Measurements from ENCODE around the gene PRSS8. TPM values are rescaled to one million over a fixed set of nuclear protein-coding genes. Genes with fewer than 3 reads are reported as not detected.

The PRSS8 gene
- total RNA-seq, 1 experiment from 2014 or later, result 42.6 TPM

DNA sequence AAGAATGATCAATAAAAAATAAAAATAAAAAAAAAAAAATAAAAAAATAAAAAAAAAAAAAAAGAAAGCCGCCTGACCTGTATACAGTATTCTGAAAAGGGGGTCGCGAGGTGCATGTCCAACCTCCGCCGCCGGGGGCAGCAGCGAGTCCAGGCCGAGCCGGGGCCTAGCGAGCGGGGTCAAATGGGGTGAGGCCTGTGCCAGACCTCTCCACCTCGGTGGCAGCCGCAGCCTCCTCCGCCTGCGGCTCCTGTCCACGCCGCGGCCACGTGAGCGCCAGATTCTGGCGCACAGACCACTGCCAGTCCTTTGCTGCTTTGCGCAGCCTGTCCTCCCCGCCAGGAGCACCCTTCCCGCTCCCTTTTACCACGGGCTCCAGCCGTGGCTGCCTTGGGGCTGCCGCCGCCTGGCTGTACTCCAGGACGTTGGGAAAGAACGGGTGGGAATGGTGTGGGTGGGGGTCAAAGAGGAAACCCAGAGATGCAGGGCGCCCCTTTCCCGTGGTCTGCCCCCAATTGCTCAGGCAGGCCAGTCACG, 29.8 kb downstream of the PRSS8 start:
- RAD21 ChIA-PET (ENCODE audit: low non-redundant PET in 1 of 2, low total read pairs in 2 of 2, uncharacterized antibody in 2 of 2, unreplicated experiment in 2 of 2), result no interaction called here
- no peak for DNase-seq (ENCODE audit: low read depth, low spot score)
- Histone ChIP-seq H2AFZ (ENCODE audit: low read depth, low read length, poor library complexity, severe bottlenecking) (peak overlapping the region; percentile 78), H4K20me1 (ENCODE audit: insufficient read depth) (no peaks in the 10 kb centered on the region), H3K36me3 (ENCODE audit: control insufficient read depth in 1 of 2, insufficient read depth in 2 of 2, low read length in 2 of 2) (peaks cover 9 to 15% of the 10 kb centered on the region in 2 experiments), H3K9ac (ENCODE audit: low read length) (peak overlapping the region; percentile 57), H3K4me1 (ENCODE audit: control insufficient read depth in 1 of 2, insufficient read depth in 2 of 2, low read length in 2 of 2) (peaks cover 17 to 30% of the 10 kb centered on the region in 2 experiments; a peak in 3 of 4 replicates), H3K4me2 (ENCODE audit: low read length) (peak overlapping the region; percentile 73), H3K27me3 (ENCODE audit: insufficient read depth, low read length) (no peaks in the 10 kb centered on the region), H3K27ac (ENCODE audit: low read depth, low read length) (peak overlapping the region; percentile 70; the same call in 1 of the 2 replicates), H3K9me3 (ENCODE audit: control insufficient read depth in 1 of 2, insufficient read depth in 1 of 2, low read depth in 1 of 2, low read length in 2 of 2) (no peaks in the 10 kb centered on the region), H3K9me2 (ENCODE audit: insufficient read depth) (no peaks in the 10 kb centered on the region), H3K79me2 (ENCODE audit: insufficient read depth, low read length) (peaks cover 16% of the 10 kb centered on the region), H3K4me3 (replicated peaks in 1 of 2; ENCODE audit: low read depth in 1 of 2, low read length in 2 of 2) (peak overlapping the region; percentile 22 to 33; a peak in 2 of 4 replicates)
- CTCF ChIA-PET, result no interaction called here
- no TSS peak for BruUV-seq (replicated peaks)
- intact Hi-C loops (cut with micrococcal nuclease), result loop anchor here (5.0 kb wide), 1 partner anchor 337 kb away; the partner anchor contains the start of gene ZNF843
- POLR2A ChIA-PET, result no interaction called here
- ATAC-seq, result peak; percentile 77
- no peak for TF ChIP-seq POLR2A (IDR thresholded peaks at IDR 0.05; ENCODE audit: borderline replicate concordance, extremely low read depth, insufficient read depth, insufficient read length)
- no peak for TF ChIP-seq SRF (IDR thresholded peaks at IDR 0.05; ENCODE audit: low read depth)
- TF ChIP-seq CBX3 (IDR thresholded peaks at IDR 0.05; ENCODE audit: low read depth), result no peak
- TF ChIP-seq, protein P1, sequence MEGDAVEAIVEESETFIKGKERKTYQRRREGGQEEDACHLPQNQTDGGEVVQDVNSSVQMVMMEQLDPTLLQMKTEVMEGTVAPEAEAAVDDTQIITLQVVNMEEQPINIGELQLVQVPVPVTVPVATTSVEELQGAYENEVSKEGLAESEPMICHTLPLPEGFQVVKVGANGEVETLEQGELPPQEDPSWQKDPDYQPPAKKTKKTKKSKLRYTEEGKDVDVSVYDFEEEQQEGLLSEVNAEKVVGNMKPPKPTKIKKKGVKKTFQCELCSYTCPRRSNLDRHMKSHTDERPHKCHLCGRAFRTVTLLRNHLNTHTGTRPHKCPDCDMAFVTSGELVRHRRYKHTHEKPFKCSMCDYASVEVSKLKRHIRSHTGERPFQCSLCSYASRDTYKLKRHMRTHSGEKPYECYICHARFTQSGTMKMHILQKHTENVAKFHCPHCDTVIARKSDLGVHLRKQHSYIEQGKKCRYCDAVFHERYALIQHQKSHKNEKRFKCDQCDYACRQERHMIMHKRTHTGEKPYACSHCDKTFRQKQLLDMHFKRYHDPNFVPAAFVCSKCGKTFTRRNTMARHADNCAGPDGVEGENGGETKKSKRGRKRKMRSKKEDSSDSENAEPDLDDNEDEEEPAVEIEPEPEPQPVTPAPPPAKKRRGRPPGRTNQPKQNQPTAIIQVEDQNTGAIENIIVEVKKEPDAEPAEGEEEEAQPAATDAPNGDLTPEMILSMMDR (IDR thresholded peaks at IDR 0.05 in 2 of 3, conservative IDR thresholded peaks at IDR 0.05 in 1 of 3; ENCODE audit: borderline replicate concordance in 1 of 3, insufficient read depth in 1 of 3, low read depth in 2 of 3, low read length in 2 of 3), result peak; percentile 38 to 84 (median 58); a peak in 5 of 6 replicates
- no peak for TF ChIP-seq JUND (IDR thresholded peaks at IDR 0.05)
- no peak for TF ChIP-seq EZH2phosphoT487 (IDR thresholded peaks at IDR 0.05; ENCODE audit: borderline replicate concordance)
- no peak for TF ChIP-seq ZNF274 (IDR thresholded peaks at IDR 0.05; ENCODE audit: low read depth, low read length)
- no peak for TF ChIP-seq CEBPB (IDR thresholded peaks at IDR 0.05; ENCODE audit: low read depth)
- TF ChIP-seq SIN3A (IDR thresholded peaks at IDR 0.05; ENCODE audit: low read depth), result no peak
- TF ChIP-seq SP1 (IDR thresholded peaks at IDR 0.05; ENCODE audit: low read depth), result no peak
- no peak for TF ChIP-seq YY1 (IDR thresholded peaks at IDR 0.05; ENCODE audit: extremely low read depth, insufficient replicate concordance, low read depth, low read length)
- peak; percentile 51 for TF ChIP-seq RAD21 (IDR thresholded peaks at IDR 0.05; ENCODE audit: low read depth)
- TF ChIP-seq FOSL1 (IDR thresholded peaks at IDR 0.05; ENCODE audit: low read depth), result no peak
- TF ChIP-seq EGR1 (IDR thresholded peaks at IDR 0.05; ENCODE audit: low read depth), result no peak
- no peak for TF ChIP-seq EZH2 (IDR thresholded peaks at IDR 0.05)
- TF ChIP-seq ELF1 (IDR thresholded peaks at IDR 0.05; ENCODE audit: borderline replicate concordance, low read depth), result no peak
- TF ChIP-seq, protein P2, sequence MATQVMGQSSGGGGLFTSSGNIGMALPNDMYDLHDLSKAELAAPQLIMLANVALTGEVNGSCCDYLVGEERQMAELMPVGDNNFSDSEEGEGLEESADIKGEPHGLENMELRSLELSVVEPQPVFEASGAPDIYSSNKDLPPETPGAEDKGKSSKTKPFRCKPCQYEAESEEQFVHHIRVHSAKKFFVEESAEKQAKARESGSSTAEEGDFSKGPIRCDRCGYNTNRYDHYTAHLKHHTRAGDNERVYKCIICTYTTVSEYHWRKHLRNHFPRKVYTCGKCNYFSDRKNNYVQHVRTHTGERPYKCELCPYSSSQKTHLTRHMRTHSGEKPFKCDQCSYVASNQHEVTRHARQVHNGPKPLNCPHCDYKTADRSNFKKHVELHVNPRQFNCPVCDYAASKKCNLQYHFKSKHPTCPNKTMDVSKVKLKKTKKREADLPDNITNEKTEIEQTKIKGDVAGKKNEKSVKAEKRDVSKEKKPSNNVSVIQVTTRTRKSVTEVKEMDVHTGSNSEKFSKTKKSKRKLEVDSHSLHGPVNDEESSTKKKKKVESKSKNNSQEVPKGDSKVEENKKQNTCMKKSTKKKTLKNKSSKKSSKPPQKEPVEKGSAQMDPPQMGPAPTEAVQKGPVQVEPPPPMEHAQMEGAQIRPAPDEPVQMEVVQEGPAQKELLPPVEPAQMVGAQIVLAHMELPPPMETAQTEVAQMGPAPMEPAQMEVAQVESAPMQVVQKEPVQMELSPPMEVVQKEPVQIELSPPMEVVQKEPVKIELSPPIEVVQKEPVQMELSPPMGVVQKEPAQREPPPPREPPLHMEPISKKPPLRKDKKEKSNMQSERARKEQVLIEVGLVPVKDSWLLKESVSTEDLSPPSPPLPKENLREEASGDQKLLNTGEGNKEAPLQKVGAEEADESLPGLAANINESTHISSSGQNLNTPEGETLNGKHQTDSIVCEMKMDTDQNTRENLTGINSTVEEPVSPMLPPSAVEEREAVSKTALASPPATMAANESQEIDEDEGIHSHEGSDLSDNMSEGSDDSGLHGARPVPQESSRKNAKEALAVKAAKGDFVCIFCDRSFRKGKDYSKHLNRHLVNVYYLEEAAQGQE (IDR thresholded peaks at IDR 0.05; ENCODE audit: low read depth), result no peak
- TF ChIP-seq, protein P3, sequence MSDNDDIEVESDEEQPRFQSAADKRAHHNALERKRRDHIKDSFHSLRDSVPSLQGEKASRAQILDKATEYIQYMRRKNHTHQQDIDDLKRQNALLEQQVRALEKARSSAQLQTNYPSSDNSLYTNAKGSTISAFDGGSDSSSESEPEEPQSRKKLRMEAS (IDR thresholded peaks at IDR 0.05), result peak; percentile 63
- no peak for TF ChIP-seq TCF7L2 (IDR thresholded peaks at IDR 0.05; ENCODE audit: borderline replicate concordance, extremely low read depth, insufficient read depth, insufficient read length)
- peak; percentile 40; the same call in 1 of the 2 replicates for TF ChIP-seq POLR2AphosphoS5 (IDR thresholded peaks at IDR 0.05; ENCODE audit: low read depth, low read length)
- TF ChIP-seq, protein P4, sequence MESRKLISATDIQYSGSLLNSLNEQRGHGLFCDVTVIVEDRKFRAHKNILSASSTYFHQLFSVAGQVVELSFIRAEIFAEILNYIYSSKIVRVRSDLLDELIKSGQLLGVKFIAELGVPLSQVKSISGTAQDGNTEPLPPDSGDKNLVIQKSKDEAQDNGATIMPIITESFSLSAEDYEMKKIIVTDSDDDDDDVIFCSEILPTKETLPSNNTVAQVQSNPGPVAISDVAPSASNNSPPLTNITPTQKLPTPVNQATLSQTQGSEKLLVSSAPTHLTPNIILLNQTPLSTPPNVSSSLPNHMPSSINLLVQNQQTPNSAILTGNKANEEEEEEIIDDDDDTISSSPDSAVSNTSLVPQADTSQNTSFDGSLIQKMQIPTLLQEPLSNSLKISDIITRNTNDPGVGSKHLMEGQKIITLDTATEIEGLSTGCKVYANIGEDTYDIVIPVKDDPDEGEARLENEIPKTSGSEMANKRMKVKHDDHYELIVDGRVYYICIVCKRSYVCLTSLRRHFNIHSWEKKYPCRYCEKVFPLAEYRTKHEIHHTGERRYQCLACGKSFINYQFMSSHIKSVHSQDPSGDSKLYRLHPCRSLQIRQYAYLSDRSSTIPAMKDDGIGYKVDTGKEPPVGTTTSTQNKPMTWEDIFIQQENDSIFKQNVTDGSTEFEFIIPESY (IDR thresholded peaks at IDR 0.05; ENCODE audit: extremely low read depth, insufficient replicate concordance, low read length), result no peak

All from HCT116 (cell line).